Measurements from ENCODE around the gene ARL14. TPM values are rescaled to one million over a fixed set of nuclear protein-coding genes. Genes with fewer than 3 reads are reported as not detected.

Gene ARL14
- total RNA-seq: not detected

DNA sequence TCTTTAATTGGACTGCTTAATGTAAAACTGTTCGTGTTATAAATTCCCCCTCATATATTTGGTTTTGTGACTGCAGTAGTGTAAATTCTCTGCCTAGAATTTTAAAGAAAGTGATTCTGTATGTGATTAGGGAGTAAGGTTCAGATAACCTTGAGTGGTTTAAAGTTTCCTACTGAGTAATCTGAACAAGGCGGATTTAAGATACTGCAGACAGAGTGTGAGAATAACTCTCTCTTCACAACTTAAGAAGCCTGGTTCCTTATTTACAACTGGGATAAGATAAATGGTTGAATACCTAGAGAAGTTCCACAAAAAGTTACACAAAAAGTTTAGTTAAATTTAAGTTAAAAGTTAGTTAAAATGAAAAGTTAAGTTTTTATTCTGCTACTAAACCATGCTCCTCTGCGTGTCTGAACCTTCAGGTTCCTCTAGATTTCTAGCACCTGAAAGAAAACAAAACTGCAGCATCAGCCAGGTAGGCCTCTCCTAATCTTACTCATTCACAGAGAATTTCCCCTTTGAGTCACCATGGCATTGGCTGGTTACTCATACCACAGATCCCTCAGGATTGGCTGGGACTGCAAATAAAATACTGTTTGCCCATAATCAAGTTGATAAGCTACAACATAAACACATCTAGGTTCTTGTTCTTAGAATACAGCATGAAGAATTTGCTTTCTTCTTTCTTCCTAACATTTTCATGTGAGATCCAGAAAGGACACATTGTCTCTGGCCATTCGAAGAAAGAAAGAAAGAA, at the start of gene ARL14:
TSS of gene ARL14 (plus strand) at position 614 of the 757 bp plus-strand sequence. CDS start 187 bp downstream, outside the sequence.
- Histone ChIP-seq H3K27ac (peak within 1 kb of the TSS in 1 of 4 donors; percentile 19), H3K36me3 (no peaks in the 10 kb centered on the region), H3K4me3 (no peak within 1 kb of the TSS), H3K9me3 (no peaks in the 10 kb centered on the region), H3K4me1 (no peaks in the 10 kb centered on the region), H3K27me3 (no peaks in the 10 kb centered on the region)
- WGBS, 2 donors: 84 to 96% methylated on average over 4 of the region's 4 CpGs
- TF ChIP-seq POLR2A (IDR thresholded peaks at IDR 0.05) (no peak), EP300 (IDR thresholded peaks at IDR 0.05) (no peak)
- TF ChIP-seq, protein P1, sequence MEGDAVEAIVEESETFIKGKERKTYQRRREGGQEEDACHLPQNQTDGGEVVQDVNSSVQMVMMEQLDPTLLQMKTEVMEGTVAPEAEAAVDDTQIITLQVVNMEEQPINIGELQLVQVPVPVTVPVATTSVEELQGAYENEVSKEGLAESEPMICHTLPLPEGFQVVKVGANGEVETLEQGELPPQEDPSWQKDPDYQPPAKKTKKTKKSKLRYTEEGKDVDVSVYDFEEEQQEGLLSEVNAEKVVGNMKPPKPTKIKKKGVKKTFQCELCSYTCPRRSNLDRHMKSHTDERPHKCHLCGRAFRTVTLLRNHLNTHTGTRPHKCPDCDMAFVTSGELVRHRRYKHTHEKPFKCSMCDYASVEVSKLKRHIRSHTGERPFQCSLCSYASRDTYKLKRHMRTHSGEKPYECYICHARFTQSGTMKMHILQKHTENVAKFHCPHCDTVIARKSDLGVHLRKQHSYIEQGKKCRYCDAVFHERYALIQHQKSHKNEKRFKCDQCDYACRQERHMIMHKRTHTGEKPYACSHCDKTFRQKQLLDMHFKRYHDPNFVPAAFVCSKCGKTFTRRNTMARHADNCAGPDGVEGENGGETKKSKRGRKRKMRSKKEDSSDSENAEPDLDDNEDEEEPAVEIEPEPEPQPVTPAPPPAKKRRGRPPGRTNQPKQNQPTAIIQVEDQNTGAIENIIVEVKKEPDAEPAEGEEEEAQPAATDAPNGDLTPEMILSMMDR (IDR thresholded peaks at IDR 0.05): no peak
- DNase-seq (ENCODE audit: low spot score in 2 of 2): no peak

DNA sequence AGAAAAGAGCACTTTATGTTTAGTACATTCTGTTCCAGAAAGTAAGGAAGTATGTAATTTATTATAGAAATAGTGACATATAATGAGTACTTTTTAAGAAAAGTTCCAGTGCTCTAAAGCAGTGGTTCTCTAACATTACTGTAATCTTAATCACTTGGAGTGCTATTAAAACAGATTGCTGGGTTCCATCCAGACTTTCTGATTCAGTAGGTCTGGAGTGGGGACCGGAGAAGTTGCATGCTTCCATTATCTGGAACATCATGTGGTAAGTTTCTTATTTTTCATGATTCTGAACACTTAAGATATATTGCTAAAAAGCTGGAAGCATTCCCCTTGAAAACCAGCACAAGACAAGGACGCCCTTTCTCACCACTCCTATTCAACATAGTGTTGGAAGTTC, 47.5 kb upstream of the ARL14 start:
- WGBS, 2 donors: 85 to 87% methylated on average over 2 of the region's 2 CpGs
- H3K36me3 ChIP-seq: no peaks in the 10 kb centered on the region
- no peak for TF ChIP-seq POLR2A (IDR thresholded peaks at IDR 0.05)
- no peak for TF ChIP-seq EP300 (IDR thresholded peaks at IDR 0.05)
- TF ChIP-seq, protein P1 (IDR thresholded peaks at IDR 0.05): no peak
- no peaks in the 10 kb centered on the region for H3K27me3 ChIP-seq
- H3K4me3 ChIP-seq: no peak overlapping the region
- H3K4me1 ChIP-seq: no peaks in the 10 kb centered on the region
- no peaks in the 10 kb centered on the region for H3K9me3 ChIP-seq
- no peak overlapping the region for H3K27ac ChIP-seq
- no peak for DNase-seq (ENCODE audit: low spot score in 2 of 2)

DNA sequence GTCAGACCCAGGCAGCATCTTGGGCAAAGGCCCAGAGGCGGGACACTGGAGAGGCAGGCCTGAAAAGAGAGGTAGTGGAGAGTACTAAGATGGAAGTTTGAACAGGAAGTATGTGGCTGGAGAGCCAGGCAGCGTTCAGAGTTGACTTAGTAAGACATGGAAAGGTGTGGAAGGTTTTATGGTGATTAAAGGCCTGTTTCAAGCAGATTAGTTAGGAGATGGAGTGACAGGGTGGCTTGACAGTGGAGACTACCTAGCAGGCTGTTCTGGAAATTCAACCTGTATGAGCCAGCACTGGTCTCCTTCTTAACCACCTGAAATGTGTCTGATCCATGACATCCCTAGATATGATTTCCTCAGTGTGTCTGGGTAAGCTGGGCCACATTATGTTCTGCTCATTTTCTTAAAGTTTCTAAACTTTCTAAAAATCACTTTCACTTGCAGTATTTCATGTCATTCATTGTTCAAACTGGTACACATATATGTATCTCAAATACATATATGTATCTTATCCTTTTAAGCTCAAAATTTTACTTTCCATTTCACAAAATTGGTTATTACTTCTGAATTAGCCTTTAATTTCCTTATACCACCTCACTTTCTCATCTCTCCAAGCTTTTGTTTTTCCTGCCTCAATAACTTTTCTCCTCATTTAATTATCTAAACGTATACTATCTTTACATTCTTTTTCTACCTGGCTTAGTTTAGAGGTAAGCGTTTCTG, 43.4 kb upstream of the ARL14 start:
- Histone ChIP-seq H3K27ac (no peak overlapping the region), H3K4me1 (no peaks in the 10 kb centered on the region), H3K9me3 (no peaks in the 10 kb centered on the region), H3K4me3 (no peak overlapping the region), H3K36me3 (no peaks in the 10 kb centered on the region), H3K27me3 (no peaks in the 10 kb centered on the region)
- TF ChIP-seq POLR2A (IDR thresholded peaks at IDR 0.05) (no peak), EP300 (IDR thresholded peaks at IDR 0.05) (no peak)
- TF ChIP-seq, protein P1 (IDR thresholded peaks at IDR 0.05): no peak
- 70 to 78% methylated on average over 4 of the region's 4 CpGs for WGBS, 2 donors
- no peak for DNase-seq (ENCODE audit: low spot score in 2 of 2)

DNA sequence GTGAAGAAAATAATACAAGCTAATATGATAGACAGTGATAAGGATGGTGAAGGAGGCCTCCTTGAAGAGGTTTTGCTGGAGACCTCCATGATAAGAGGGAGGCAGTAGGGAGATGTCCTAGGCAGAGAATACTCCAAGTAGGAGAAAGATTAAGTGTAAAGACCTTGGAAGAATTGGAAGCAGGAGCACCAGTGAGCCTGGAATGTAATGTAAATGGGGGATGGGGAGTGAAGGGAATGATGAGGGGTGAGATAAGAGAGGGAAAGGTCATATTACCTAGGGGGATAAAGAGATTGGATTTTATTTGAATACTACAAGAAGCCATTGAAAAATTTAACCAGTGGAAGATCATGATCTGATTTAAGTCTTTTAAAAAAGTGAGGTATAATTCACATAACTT, 41.7 kb upstream of the ARL14 start:
- no peaks in the 10 kb centered on the region for H3K4me1 ChIP-seq
- no peaks in the 10 kb centered on the region for H3K27me3 ChIP-seq
- no peak overlapping the region for H3K4me3 ChIP-seq
- no peaks in the 10 kb centered on the region for H3K36me3 ChIP-seq
- no peak for DNase-seq (ENCODE audit: low spot score in 2 of 2)
- TF ChIP-seq, protein P1 (IDR thresholded peaks at IDR 0.05): no peak
- TF ChIP-seq POLR2A (IDR thresholded peaks at IDR 0.05) (no peak), EP300 (IDR thresholded peaks at IDR 0.05) (no peak)
- H3K9me3 ChIP-seq: no peaks in the 10 kb centered on the region
- H3K27ac ChIP-seq: no peak overlapping the region

DNA sequence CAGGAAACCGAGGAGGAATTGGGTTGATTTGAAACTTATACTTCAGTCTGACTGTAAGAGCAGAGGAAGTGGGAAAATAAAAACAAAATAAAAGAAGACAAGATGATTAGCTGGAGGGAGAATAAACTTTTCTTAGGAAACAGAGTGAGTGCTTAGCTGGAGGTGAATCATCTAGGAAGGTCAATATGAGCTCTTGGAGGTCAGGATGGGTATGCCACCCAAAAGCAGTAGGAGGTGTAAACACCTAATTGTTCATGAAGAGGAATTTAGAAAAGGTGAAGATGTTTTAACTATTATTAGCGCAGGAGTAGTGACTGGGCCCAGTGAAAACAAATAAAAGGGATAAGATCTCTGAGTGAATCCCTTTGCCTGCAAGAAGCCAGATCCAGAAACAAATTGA, 39.9 kb upstream of the ARL14 start:
- H3K4me1 ChIP-seq: no peaks in the 10 kb centered on the region
- 82 to 85% methylated on average over 2 of the region's 2 CpGs for WGBS, 2 donors
- DNase-seq (ENCODE audit: low spot score in 2 of 2): no peak
- H3K27me3 ChIP-seq: no peaks in the 10 kb centered on the region
- no peak overlapping the region for H3K4me3 ChIP-seq
- H3K9me3 ChIP-seq: no peaks in the 10 kb centered on the region
- TF ChIP-seq, protein P1 (IDR thresholded peaks at IDR 0.05): no peak
- TF ChIP-seq POLR2A (IDR thresholded peaks at IDR 0.05) (no peak), EP300 (IDR thresholded peaks at IDR 0.05) (no peak)
- no peaks in the 10 kb centered on the region for H3K36me3 ChIP-seq
- no peak overlapping the region for H3K27ac ChIP-seq

All from tibial nerve (tissue), 4 donors.